GM19023 (cell line): ENCODE data around the gene COG1.

ENCODE experiments used
- ATAC-seq: cut with Tn5 transposase; IDR thresholded peaks from one replicate; pipeline ENCODE4 v1.9.1; 2021; ENCODE audit warnings: mild to moderate bottlenecking, moderate library complexity; ENCODE audit not compliant: unreplicated experiment

The COG1 gene

GRCh38 chr17:73196500-73196899, 3.6 kb downstream of the COG1 start:
- ATAC-seq = no peak

DNA sequence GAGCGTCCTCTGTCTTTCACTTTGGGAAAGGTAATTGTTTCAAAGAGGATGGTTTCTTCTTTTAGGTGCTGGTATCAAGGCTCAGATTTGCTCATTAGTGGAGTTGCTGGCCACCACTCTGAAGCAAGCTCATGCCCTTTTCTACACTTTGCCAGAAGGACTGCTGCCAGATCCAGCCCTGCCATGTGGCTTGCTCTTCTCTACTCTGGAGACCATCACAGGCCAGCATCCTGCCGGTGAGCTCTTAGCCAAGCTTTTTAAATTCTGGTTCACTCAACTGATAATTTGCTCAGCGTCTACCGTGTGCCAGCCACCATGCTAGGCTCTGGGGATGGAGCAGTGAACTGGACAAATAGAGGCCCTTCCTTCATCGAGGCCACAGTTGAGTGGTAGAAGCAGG, 4.3 kb downstream of the COG1 start:
- ATAC-seq = no peak

- ATAC-seq = no peak
Measured at GRCh38 chr17:73198201-73198929, 5.5 kb downstream of the COG1 start.

- no peak for ATAC-seq
Measured at GRCh38 chr17:73198930-73199260, 6.0 kb downstream of the COG1 start.

- ATAC-seq = no peak
Measured at GRCh38 chr17:73199751-73200317, 7.0 kb downstream of the COG1 start.

DNA sequence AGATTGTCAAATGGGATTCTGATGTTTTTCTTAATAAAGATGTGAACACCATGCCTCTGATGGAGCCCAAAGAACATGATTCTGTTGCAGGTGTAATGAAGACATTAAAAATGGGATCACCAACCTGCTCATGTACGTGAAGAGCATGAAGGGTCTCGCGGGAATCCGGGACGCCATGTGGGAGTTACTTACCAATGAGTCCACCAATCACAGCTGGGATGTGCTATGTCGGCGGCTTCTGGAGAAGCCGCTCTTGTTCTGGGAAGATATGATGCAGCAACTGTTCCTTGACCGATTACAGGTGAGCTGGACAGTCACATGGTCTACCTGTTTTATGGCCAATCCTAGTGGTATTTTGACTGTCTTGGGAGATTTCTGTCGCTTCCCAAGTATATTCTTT, 7.6 kb downstream of the COG1 start:
- no peak for ATAC-seq

DNA sequence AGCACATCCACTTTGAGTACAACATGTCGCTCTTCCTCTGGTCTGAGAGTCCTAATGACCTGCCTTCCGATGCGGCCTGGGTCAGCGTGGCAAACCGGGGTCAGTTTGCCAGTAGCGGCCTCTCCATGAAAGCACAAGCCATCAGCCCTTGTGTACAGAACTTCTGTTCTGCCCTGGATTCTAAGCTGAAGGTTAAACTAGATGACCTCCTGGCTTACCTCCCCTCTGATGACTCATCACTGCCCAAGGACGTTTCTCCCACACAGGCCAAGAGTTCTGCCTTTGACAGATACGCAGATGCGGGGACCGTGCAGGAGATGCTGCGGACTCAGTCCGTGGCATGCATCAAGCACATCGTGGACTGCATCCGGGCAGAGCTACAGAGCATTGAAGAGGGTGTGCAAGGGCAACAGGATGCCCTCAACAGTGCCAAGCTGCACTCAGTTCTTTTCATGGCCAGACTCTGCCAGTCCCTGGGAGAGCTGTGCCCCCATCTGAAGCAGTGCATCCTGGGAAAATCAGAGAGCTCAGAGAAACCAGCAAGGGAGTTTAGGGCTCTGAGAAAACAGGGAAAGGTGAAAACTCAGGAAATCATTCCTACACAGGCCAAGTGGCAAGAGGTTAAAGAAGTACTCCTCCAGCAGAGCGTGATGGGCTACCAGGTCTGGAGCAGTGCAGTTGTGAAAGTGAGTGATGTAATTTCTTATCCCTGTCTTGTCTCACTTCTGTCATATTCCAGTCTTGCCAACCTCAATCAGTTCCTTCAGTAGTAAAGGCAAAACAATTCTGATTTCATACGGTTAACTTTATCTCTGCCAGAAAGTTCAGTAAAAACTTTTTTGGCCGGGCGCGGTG, 8.6 kb downstream of the COG1 start:
- ATAC-seq = no peak

DNA sequence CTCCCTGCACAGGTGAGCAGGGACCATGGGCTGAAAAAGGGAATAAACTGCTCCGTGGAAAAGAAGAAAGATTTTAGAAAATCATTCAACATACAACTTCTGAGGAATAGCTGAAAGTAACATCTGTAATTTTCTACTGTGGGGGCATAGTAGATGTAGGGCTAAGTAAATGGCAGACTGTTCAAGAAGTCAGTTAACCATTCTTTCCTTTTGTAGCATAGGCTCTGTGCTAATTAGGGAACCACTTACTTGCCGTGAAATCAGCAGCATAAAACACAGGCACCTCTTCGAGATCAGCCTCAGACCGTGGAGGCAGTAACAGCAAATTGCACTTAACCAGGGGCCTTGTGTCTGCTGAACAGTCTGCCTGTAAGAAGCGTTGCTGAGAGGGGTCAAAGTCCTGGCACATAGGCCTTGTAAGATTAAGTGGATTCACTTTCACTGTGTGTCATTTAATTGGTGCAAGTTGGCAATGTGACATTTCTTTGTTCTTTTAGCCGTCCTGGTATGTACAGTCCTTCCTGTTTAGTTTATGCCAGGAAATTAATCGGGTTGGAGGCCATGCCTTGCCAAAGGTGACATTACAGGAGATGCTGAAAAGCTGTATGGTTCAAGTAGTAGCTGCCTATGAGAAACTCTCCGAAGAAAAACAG, 10.4 kb downstream of the COG1 start:
- no peak for ATAC-seq

DNA sequence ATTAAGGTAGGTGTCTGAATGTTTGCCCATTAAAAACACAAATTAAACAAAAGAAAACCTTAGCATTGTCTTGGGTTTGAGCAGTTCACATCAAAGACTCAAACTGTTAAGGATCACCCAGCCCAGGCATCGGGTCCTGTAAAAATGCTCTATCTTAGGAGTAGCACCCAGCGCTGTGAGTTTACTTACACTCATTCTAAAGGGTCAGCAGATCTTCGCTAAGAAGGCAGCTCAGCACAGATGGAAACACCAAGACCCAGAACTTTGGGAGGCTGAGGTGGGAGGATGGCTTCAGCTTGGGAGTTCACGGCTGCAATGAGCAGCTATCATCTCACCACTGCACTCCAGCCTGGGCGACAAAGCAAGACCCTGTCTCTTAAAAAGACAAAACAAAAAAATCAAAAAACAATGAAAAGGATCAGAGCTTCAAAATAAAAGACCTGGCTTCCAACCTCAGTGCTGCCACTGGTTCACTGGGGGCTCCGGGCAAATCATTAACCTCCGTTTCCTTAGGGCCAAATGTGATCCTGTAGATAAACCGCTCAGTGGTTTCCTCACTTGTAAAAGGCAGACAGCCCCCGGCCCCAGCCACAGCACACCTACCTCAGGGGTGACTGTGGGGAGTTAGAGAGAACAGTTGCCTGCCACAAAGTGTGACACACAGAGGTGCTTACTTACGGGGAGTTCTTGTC, 11.1 kb downstream of the COG1 start:
- ATAC-seq = no peak

GRCh38 chr17:73205459-73205961, 12.7 kb downstream of the COG1 start:
- ATAC-seq = no peak

DNA sequence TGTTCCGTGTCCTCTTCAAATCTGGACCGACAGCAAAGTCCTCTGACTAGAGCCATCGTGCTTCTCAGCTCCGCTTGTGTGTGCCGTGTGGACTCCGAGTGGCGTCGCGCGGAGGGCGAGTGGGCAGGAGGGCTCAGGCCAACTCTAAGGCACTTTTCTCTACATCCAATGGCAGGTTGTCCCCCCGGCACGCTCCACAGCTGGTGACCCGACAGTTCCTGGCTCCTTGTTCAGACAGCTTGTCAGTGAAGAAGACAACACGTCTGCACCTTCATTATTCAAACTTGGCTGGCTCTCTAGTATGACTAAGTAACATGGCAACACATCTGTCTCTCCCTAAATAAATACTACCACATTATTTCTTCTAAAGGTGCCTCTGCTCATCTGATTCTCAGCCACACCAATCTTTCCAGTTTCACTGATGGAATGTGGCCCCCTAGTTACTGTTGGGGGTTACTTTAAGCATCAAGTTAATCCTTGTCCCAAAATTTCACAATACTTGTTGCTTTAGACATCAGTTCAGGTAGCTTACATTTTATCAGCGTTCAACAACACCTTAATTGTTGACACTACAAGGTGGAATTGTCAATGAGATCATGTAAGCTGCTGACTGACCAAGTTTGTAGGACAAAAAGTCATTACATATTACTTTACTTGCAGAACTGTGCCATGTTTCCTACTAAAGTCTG, 15.4 kb downstream of the COG1 start:
- no peak for ATAC-seq

GRCh38 chr17:73209436-73209835, 16.6 kb downstream of the COG1 start:
- no peak for ATAC-seq

GRCh38 chr17:73210002-73210678, 17.3 kb downstream of the COG1 start:
- no peak for ATAC-seq

DNA sequence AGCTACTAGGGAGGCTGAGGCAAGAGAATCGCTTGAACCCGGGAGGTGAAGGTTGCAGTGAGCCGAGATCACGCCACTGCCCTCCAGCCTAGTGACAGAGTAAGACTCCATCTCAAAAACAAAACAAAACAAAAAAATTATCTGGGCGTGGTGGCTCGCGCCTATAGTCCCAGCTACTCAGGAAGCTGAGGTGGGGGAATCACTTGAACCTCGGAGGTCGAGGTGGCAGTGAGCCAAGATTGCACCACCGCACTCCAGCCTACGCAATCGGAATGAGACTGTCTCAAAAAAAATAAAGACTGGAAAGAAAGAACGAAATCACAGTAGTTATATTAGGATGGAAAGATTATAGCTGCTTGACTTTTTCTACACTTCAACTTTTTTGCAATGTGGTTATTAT, 18.9 kb downstream of the COG1 start:
- ATAC-seq = no peak

DNA sequence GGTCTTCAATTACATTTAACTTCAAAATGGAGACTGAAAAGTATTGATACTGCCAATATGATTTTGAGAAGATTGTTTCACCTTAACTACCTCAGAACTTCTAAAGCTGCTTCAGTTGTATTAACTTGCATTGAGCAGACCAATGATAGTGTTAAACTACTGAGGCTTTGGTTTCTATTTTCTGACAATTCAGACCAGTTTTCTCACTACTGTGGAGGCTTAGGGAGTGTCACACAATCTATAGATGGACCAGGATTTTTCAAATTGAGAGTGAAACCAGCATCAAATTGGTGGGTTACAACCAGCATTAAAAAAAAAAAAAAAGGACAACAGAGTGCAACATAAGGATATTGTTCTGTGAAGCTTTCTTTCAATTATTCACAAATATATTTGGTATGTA, 21.2 kb downstream of the COG1 start:
- no peak for ATAC-seq

DNA sequence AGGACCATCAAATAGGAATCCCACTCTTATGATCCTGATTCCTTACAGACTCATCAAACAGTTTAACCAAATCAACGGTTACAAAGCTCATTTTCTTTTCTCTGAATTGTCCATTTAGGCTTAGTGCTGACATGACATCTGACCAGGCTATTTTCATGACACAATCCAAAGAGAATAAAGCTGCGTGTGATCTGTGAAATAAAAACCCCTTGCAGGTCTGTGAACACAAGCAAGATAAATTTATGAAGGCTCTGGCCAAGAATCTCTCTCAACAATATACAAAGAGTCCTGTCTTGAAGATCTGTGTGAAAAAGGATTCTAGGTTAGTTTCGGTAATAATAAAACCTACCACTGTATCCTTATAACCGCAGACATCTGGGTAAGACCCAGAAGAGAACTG, 22.0 kb downstream of the COG1 start:
- ATAC-seq = no peak

DNA sequence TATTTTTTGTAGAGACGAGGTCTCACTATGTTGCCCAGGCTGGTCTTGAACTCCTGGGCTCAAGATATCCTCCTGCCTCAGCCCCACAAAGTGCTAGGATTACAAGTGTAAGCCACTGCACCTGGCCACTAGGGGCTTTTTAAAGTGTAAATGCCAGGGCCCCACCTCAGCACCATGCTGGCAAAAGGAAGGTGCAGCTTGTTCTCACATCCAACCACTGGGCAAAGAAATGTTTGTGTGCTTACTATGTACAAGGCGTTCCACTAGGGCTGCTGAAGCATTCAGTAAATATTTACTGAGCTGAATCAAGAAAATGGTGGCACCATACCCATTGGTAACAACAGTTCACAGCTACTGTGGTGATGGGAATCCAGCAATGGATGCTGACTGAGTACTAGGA, 22.6 kb downstream of the COG1 start:
- no peak for ATAC-seq

DNA sequence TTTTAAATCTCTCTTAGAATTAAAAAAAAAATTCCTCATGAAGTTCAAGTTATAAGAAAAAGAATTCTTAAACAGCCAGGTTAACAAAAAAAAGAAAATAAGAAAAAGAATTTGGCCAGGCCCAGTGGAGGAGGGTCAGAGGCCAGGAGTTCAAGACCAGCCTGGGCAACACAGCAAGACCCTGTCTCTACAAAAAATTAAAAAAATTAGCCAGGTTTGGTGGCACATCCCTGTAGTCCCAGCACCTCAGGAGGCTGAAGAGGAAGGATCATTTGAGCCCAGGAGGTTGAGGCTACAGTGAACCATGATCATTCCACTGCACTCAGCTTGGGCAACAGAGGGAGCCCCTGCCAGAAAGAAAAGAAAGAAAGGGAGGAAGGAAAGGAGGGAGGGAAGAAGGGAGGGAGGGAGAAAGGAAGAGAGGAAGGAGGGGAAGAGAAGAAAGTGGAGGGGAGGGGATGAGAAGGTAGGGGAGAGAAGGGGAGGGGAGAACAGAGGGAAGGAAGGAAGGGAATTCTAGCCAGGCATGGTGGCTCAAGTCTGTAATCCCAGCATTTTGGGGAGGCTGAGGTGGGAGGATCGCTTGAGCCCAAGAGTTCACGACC, 30.9 kb downstream of the COG1 start:
- no peak for ATAC-seq

GRCh38 chr17:73224237-73224636, 31.4 kb downstream of the COG1 start:
- ATAC-seq = no peak
